Bronchial epithelial cell (primary cell): ENCODE measurements around the gene SLC39A11. TPM values are rescaled to one million over a fixed set of nuclear protein-coding genes. Genes with fewer than 3 reads are reported as not detected.

Experiments
- DNase-seq: peaks from one replicate; pipeline ENCODE4 v3.0.0-alpha.2; 2010; ENCODE audit warnings: low read depth
- FAIRE-seq: peaks from 2 replicates; lab custom pipeline; 2011; peaks lifted over from hg19 to GRCh38; lab: Jason Lieb, UNC
- H3K27me3 ChIP-seq: 2 replicates; pipeline ENCODE4 v1.5.1; 2011; ENCODE audit warnings: low read length; ENCODE audit not compliant: control insufficient read depth, insufficient read depth
- H3K36me3 ChIP-seq: 2 replicates; pipeline ENCODE4 v1.5.1; 2011; ENCODE audit warnings: low read length; ENCODE audit not compliant: control insufficient read depth, insufficient read depth
- H3K4me3 ChIP-seq: 2 replicates; pipeline ENCODE4 v1.5.1; 2011; ENCODE audit warnings: mild to moderate bottlenecking, low read depth, low read length, control low read depth
- CTCF ChIP-seq: IDR thresholded peaks from 2 replicates; pipeline ENCODE4 v1.5.1; 2011; ENCODE audit warnings: mild to moderate bottlenecking, moderate library complexity, low read length, control low read depth, inconsistent platforms; ENCODE audit not compliant: insufficient read depth, severe bottlenecking
- total RNA-seq: library from RNA; depleted of rRNA; stranded (reverse); fragments of >200 nt; gene quantifications from 2 replicates; pipeline ENCODE4 v1.2.1, GENCODE V29; 2014

Gene SLC39A11
- total RNA-seq, 1 donor from 2014 or later = 23.4 TPM

DNA sequence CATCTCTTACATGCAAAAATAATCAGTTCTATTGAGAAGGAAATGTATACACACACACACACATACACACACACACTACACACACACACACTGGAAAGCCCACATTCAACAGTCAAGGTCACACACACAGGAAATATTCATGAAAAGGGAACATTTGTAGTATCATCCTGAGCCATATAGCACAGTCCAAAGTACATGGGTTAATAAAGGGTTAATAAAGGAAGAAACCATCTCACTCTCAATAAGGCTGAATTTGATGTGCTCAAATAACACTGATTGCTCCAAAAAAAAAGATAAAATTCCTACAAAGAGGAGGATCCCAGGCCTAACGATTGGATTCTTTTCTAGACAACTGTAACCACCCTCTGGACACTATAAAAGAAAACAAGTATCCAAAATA is 164.7 kb downstream of the SLC39A11 start:
- no peak for TF ChIP-seq CTCF
- Histone ChIP-seq H3K36me3 (no peaks in the 10 kb centered on the region), H3K27me3 (no peaks in the 10 kb centered on the region), H3K4me3 (no peak overlapping the region)
- FAIRE-seq = no peak
- DNase-seq = no peak

- no peak for FAIRE-seq
- no peak for DNase-seq
- no peaks in the 10 kb centered on the region for H3K36me3 ChIP-seq
These were observed 165.3 kb downstream of the SLC39A11 start for GRCh38 chr17:72927146-72927545.

GRCh38 chr17:72926171-72926570 is 166.3 kb downstream of the SLC39A11 start:
- no peaks in the 10 kb centered on the region for H3K27me3 ChIP-seq
- no peak for FAIRE-seq
- H3K36me3 ChIP-seq = no peaks in the 10 kb centered on the region
- H3K4me3 ChIP-seq = no peak overlapping the region
- DNase-seq = no peak
- no peak for TF ChIP-seq CTCF

More at GRCh38 chr17:72927146-72927545, 165.3 kb downstream of the SLC39A11 start:
- H3K4me3 ChIP-seq = no peak overlapping the region
- H3K27me3 ChIP-seq = no peaks in the 10 kb centered on the region
- no peak for TF ChIP-seq CTCF

- no peak overlapping the region for H3K4me3 ChIP-seq
- TF ChIP-seq CTCF = no peak
- FAIRE-seq (no peak), DNase-seq (no peak)
- H3K36me3 ChIP-seq = no peaks in the 10 kb centered on the region
- H3K27me3 ChIP-seq = no peaks in the 10 kb centered on the region
These were observed 168.3 kb downstream of the SLC39A11 start for GRCh38 chr17:72924196-72924595.

DNA sequence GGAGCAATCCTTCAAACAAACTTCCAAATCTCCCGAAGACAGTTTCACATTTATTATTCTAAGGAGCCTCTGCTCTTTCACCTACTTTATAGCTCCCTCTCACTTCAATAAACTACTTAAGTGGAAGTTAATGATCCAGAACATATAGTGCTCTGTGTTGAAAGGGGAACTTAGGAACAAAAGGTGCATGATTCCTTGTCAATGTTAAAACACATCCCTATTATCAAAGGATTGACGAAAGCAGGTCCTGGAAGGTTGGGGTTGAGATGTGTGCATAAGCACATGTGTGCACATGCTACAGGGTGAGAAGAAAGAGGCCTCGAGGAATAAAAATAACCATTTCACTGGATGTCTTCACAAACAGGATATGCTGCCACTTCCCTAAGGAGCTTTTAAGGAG is 170.3 kb downstream of the SLC39A11 start:
- FAIRE-seq (no peak), DNase-seq (no peak)
- TF ChIP-seq CTCF = no peak
- Histone ChIP-seq H3K36me3 (no peaks in the 10 kb centered on the region), H3K4me3 (no peak overlapping the region), H3K27me3 (no peaks in the 10 kb centered on the region)

DNA sequence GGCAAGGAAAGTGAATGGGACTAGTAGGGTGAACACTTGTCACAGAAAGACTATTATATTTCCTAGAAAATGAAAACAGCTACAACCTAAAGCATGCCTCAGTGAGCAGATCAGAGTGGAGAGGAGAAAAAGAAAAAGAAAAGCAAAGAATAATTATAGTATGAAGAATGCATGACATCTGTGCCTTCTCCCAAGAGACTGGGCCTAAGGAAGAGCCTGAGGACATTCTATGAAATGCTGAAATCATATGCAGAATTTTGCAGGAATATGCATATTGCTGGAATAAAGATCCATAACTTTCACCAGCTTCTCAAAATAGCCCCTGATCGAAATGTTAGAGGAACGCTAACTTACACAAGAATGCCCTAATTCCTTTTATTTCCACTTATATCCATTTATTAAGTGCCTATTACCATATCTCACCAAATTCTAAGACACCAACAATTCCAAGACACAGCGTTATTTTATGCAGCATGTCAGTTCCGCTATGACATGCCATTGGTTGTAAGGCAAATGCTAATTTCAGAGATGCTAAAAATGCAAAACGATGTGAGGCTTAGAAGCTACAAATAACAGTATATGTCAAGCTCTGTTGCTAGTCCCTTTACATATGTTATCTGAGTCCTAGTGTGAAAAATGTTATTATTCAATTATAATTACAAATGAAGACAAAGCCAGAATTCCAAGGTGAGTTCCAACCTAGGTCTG is 171.0 kb downstream of the SLC39A11 start:
- no peak for TF ChIP-seq CTCF
- Histone ChIP-seq H3K27me3 (no peaks in the 10 kb centered on the region), H3K36me3 (no peaks in the 10 kb centered on the region), H3K4me3 (no peak overlapping the region)
- no peak for FAIRE-seq
- no peak for DNase-seq
